IMR-90 (cell line): Measurements from ENCODE around the gene LETM1. TPM values are rescaled to one million over a fixed set of nuclear protein-coding genes. Genes with fewer than 3 reads are reported as not detected.

Source experiments
- ATAC-seq: fragments of 200-7000 bp; cut with Tn5 transposase; 2 replicates; pipeline ENCODE4 v1.9.1; 2020; ENCODE audit warnings: low read depth, mild to moderate bottlenecking, moderate library complexity
- BruUV-seq: library from RNA; stranded (reverse); fragments of 400-500 nt; replicated peaks from 2 replicates; lab custom pipeline; 2021; lab: Mats Ljungman, UMichigan
- CTCF ChIA-PET: fragments of 300-600 bp; formaldehyde crosslinking; extraction: SDS; loops from one replicate; lab custom pipeline; 2021; ENCODE audit warnings: antibody characterized with exemption; lab: Yijun Ruan, JAX
- POLR2A ChIA-PET: fragments of 300-600 bp; sonication (Branson Sonifier 250); formaldehyde crosslinking; loops from one replicate; lab custom pipeline; 2022; ENCODE audit warnings: antibody characterized with exemption; ENCODE audit not compliant: unreplicated experiment; lab: Charles Lee
- DNase-seq: peaks from one replicate; pipeline ENCODE4 v3.0.0; 2013
- H2AFZ ChIP-seq: replicated peaks from 2 replicates; pipeline ENCODE3; 2013; ENCODE audit warnings: low read length, mild to moderate bottlenecking; ENCODE audit not compliant: poor library complexity
- H2AK5ac ChIP-seq: 2 replicates; pipeline ENCODE4 v1.6.1; 2013; ENCODE audit warnings: low read depth, low read length, inconsistent platforms
- H2AK9ac ChIP-seq: replicated peaks from 2 replicates; pipeline ENCODE3; 2013; ENCODE audit warnings: mild to moderate bottlenecking, low read depth, low read length, moderate library complexity; ENCODE audit not compliant: poor library complexity
- H2BK120ac ChIP-seq: 2 replicates; pipeline ENCODE4 v1.6.1; 2013; ENCODE audit warnings: low read depth, low read length, inconsistent platforms
- H2BK15ac ChIP-seq: 3 replicates; pipeline ENCODE4 v1.6.1; 2013; ENCODE audit warnings: low read depth, low read length, inconsistent platforms
- H2BK20ac ChIP-seq: 2 replicates; pipeline ENCODE4 v1.6.1; 2013; ENCODE audit warnings: low read depth, mild to moderate bottlenecking, inconsistent platforms, low read length, moderate library complexity
- H2BK5ac ChIP-seq: 2 replicates; pipeline ENCODE4 v1.6.1; 2013; ENCODE audit warnings: mild to moderate bottlenecking, low read depth, low read length, inconsistent platforms; ENCODE audit not compliant: poor library complexity, severe bottlenecking
- H3K14ac ChIP-seq: replicated peaks from 2 replicates; pipeline ENCODE4 v1.6.1; 2013; ENCODE audit warnings: low read depth, low read length, inconsistent platforms
- H3K18ac ChIP-seq: 2 replicates; pipeline ENCODE4 v1.6.1; 2013; ENCODE audit warnings: low read depth, low read length, control low read depth
- H3K23ac ChIP-seq: 2 replicates; pipeline ENCODE4 v1.6.1; 2013; ENCODE audit warnings: low read depth, low read length, inconsistent platforms
- H3K27ac ChIP-seq: 2 replicates; pipeline ENCODE4 v1.5.1; 2013; ENCODE audit warnings: mild to moderate bottlenecking, control low read depth, low read length; ENCODE audit not compliant: insufficient read depth
- H3K27me3 ChIP-seq: 2 replicates; pipeline ENCODE4 v1.6.1; 2013; ENCODE audit warnings: low read length; ENCODE audit not compliant: control insufficient read depth, insufficient read depth
- H3K36me3 ChIP-seq: 2 replicates; pipeline ENCODE4 v1.6.1; 2013; ENCODE audit warnings: low read length, mixed read lengths; ENCODE audit not compliant: control insufficient read depth, insufficient read depth
- H3K4ac ChIP-seq: 2 replicates; pipeline ENCODE4 v1.6.1; 2013; ENCODE audit warnings: low read depth, low read length, inconsistent platforms
- H3K4me1 ChIP-seq: 2 replicates; pipeline ENCODE4 v1.6.1; 2013; ENCODE audit warnings: low read length, mixed read lengths; ENCODE audit not compliant: control insufficient read depth, insufficient read depth
- H3K4me2 ChIP-seq: 2 replicates; pipeline ENCODE4 v1.6.1; 2013; ENCODE audit warnings: low read depth, mild to moderate bottlenecking, control low read depth, low read length, moderate library complexity
- H3K4me3 ChIP-seq: 2 replicates; pipeline ENCODE4 v1.5.1; 2013; ENCODE audit warnings: low read depth, mild to moderate bottlenecking, control low read depth, low read length, moderate library complexity; ENCODE audit not compliant: insufficient read depth
- H3K56ac ChIP-seq: 2 replicates; pipeline ENCODE4 v1.6.1; 2013; ENCODE audit warnings: low read length, inconsistent platforms; ENCODE audit not compliant: insufficient read depth; ENCODE audit errors: extremely low read depth
- H3K79me1 ChIP-seq, 2 experiments: 2 replicates each; pipeline ENCODE4 v1.6.1; 2013; ENCODE audit warnings: low read length in 2 of 2, inconsistent platforms in 1 of 2, low read depth in 1 of 2
- H3K9ac ChIP-seq: 2 replicates; pipeline ENCODE4 v1.6.1; 2013; ENCODE audit warnings: low read depth, low read length, control low read depth
- H3K9me1 ChIP-seq: 2 replicates; pipeline ENCODE4 v1.6.1; 2013; ENCODE audit warnings: low read length, inconsistent platforms; ENCODE audit not compliant: insufficient read depth
- H3K9me3 ChIP-seq: 2 replicates; pipeline ENCODE4 v1.6.1; 2013; ENCODE audit warnings: low read length; ENCODE audit not compliant: control insufficient read depth, insufficient read depth
- H4K20me1 ChIP-seq: 2 replicates; pipeline ENCODE4 v1.6.1; 2013; ENCODE audit warnings: low read length, inconsistent platforms; ENCODE audit not compliant: insufficient read depth
- H4K5ac ChIP-seq: 2 replicates; pipeline ENCODE4 v1.6.1; 2013; ENCODE audit warnings: mild to moderate bottlenecking, low read depth, low read length, control low read depth
- H4K8ac ChIP-seq, 2 experiments: 2 replicates each; pipeline ENCODE4 v1.6.1; 2013; ENCODE audit warnings: low read depth in 2 of 2, low read length in 2 of 2, control low read depth in 1 of 2, inconsistent platforms in 1 of 2
- H4K91ac ChIP-seq: 2 replicates; pipeline ENCODE4 v1.6.1; 2013; ENCODE audit warnings: low read depth, low read length, inconsistent platforms; ENCODE audit not compliant: insufficient read depth
- CEBPB ChIP-seq: IDR thresholded peaks from 2 replicates; pipeline ENCODE4 v1.6.1; 2012; ENCODE audit warnings: low read depth, low read length, improper control_type of control experiment
- FOS ChIP-seq: fragments of 150-350 bp; IDR thresholded peaks from 2 replicates; pipeline ENCODE4 v1.6.1; 2016; ENCODE audit warnings: low read depth, low read length
- MXI1 ChIP-seq: IDR thresholded peaks from 2 replicates; pipeline ENCODE4 v1.6.1; 2012; ENCODE audit warnings: low read depth, mild to moderate bottlenecking, low read length, moderate library complexity, borderline replicate concordance
- NFE2L2 ChIP-seq: fragments of 150-350 bp; IDR thresholded peaks from 2 replicates; pipeline ENCODE4 v1.6.1; 2016; ENCODE audit warnings: low read depth, mild to moderate bottlenecking, low read length
- RFX5 ChIP-seq: IDR thresholded peaks from 2 replicates; pipeline ENCODE4 v1.8.0; 2012; ENCODE audit warnings: low read depth, mild to moderate bottlenecking, low read length, moderate library complexity
- SMC3 ChIP-seq: fragments of 150-350 bp; IDR thresholded peaks from 2 replicates; pipeline ENCODE4 v1.6.1; 2016; ENCODE audit warnings: low read depth, mild to moderate bottlenecking, antibody characterized with exemption, low read length, moderate library complexity
- USF2 ChIP-seq: fragments of 150-350 bp; IDR thresholded peaks from 2 replicates; pipeline ENCODE4 v1.6.1; 2017; ENCODE audit warnings: mild to moderate bottlenecking, antibody characterized with exemption, low read length, low read depth
- WGBS, 2 experiments: methylation state at CpG; one replicate each; pipeline versions ENCODE4 v1.1.5 to v1.1.7; 2013; ENCODE audit warnings: missing lambda C conversion rate in 2 of 2; ENCODE audit not compliant: insufficient read length in 1 of 2; ENCODE audit errors: extremely low coverage in 2 of 2; 5-methylcytosine and 5-hydroxymethylcytosine counted together
- dilution Hi-C: fragments of 300-500 bp; cut with HindIII; formaldehyde crosslinking; loops from one replicate; pipeline ENCODE4 v1.14.3; 2018; ENCODE audit warnings: low sequenced_read_pairs; ENCODE audit not compliant: unreplicated experiment
- in situ Hi-C: fragments of 300-500 bp; cut with MboI; formaldehyde crosslinking; loops from 3 replicates; pipeline ENCODE4 v1.14.3; 2019; ENCODE audit warnings: low sequenced_read_pairs, inconsistent platforms, mixed read lengths
- intact Hi-C: fragments of 100-400 bp; cut with micrococcal nuclease; formaldehyde crosslinking; loops from 2 replicates; pipeline ENCODE4 v1.10.0; 2022
- polyA plus RNA-seq, 3 experiments: library from polyadenylated mRNA; depleted of rRNA; stranded (reverse); fragments of >200 nt; gene quantifications; 2 replicates each; pipeline ENCODE4 v1.2.3, GENCODE V29; 2012; ENCODE audit warnings: low replicate concordance in 1 of 3
- total RNA-seq: library from RNA; depleted of rRNA; stranded (reverse); fragments of >200 nt; gene quantifications from 2 replicates; pipeline ENCODE4 v1.2.3, GENCODE V29; 2012

Gene LETM1
- total and polyA plus RNA-seq, 2 of the 4 experiments (the other 2 are of a cell fraction): 25.0 to 49.3 TPM

GRCh38 chr4:1799387-1800375, 56.3 kb downstream of the LETM1 start:
- Histone ChIP-seq H3K4ac (no peak overlapping the region), H3K4me3 (no peak overlapping the region), H2AK9ac (no peak overlapping the region), H2BK5ac (no peak overlapping the region), H3K9ac (no peak overlapping the region), H3K4me2 (no peak overlapping the region), H3K27me3 (peaks cover 23% of the 10 kb centered on the region), H2BK15ac (no peak overlapping the region), H2BK120ac (no peak overlapping the region), H3K18ac (no peak overlapping the region), H3K23ac (no peak overlapping the region), H2BK20ac (no peak overlapping the region), H3K4me1 (no peaks in the 10 kb centered on the region; the same call in 1 of the 2 replicates), H4K5ac (no peak overlapping the region), H4K91ac (no peak overlapping the region), H3K9me3 (no peaks in the 10 kb centered on the region), H2AFZ (no peak overlapping the region), H3K79me1 (no peaks in the 10 kb centered on the region), H3K36me3 (no peaks in the 10 kb centered on the region), H4K20me1 (peaks cover 6% of the 10 kb centered on the region; the same call in 1 of the 2 replicates), H3K14ac (no peak overlapping the region), H3K9me1 (no peaks in the 10 kb centered on the region), H2AK5ac (no peak overlapping the region), H3K56ac (no peak overlapping the region), H3K27ac (no peak overlapping the region), H4K8ac (no peak overlapping the region)
- ChIA-PET CTCF (interaction anchor here (1.2 kb wide), 1 partner anchor 10 kb away, joined by 4 read pairs; no protein-coding TSS in a partner anchor), POLR2A (no interaction called here)
- dilution Hi-C loops: no loop called here
- no TSS peak for BruUV-seq
- no peak for DNase-seq
- 89% methylated on average over 19 of the region's 41 CpGs; no CpG with 5 or more reads in 1 of the 2 experiments for WGBS, 2 experiments
- no peak for ATAC-seq
- no peak for TF ChIP-seq MXI1
- TF ChIP-seq SMC3: no peak
- no peak for TF ChIP-seq CEBPB
- no peak for TF ChIP-seq NFE2L2
- TF ChIP-seq USF2: no peak
- TF ChIP-seq FOS: no peak
- no peak for TF ChIP-seq RFX5
- intact Hi-C loops: no loop called here
- in situ Hi-C loops: no loop called here
